ENCODE results near the gene ZNF722.

Gene ZNF722

GRCh38 chr7:64046041-64046389, 47.4 kb downstream of the ZNF722 start:
- H3K4me3 ChIP-seq (ENCODE audit: low read depth, low read length) = no peak overlapping the region
- no peak for TF ChIP-seq CTCF (IDR thresholded peaks at IDR 0.05; ENCODE audit: low read depth, low read length, missing control alignments)
- no peak for DNase-seq (ENCODE audit: low read depth)

Measured in GM12864 (cell line).